ENCODE results near the gene DAD1. TPM values are rescaled to one million over a fixed set of nuclear protein-coding genes. Genes with fewer than 3 reads are reported as not detected.

The DAD1 gene
- total RNA-seq, 1 donor from 2014 or later: 236 TPM

- no peak for TF ChIP-seq CTCF (IDR thresholded peaks at IDR 0.05; ENCODE audit: insufficient read depth, low read length, severe bottlenecking)
- no peak for FAIRE-seq
Observed at GRCh38 chr14:22533739-22534359, 55.2 kb downstream of the DAD1 start.

GRCh38 chr14:22533057-22533704 lies 55.8 kb downstream of the DAD1 start:
- DNase-seq (ENCODE audit: low read depth) (no peak), FAIRE-seq (no peak)
- Histone ChIP-seq H3K27me3 (ENCODE audit: control insufficient read depth, insufficient read depth, low read length) (no peaks in the 10 kb centered on the region), H3K36me3 (ENCODE audit: control insufficient read depth, insufficient read depth, low read length) (no peaks in the 10 kb centered on the region), H3K4me3 (ENCODE audit: low read depth, low read length) (no peak overlapping the region)
- TF ChIP-seq CTCF (IDR thresholded peaks at IDR 0.05; ENCODE audit: insufficient read depth, low read length, severe bottlenecking): no peak

More at GRCh38 chr14:22533739-22534359, 55.2 kb downstream of the DAD1 start:
- no peaks in the 10 kb centered on the region for H3K36me3 ChIP-seq (ENCODE audit: control insufficient read depth, insufficient read depth, low read length)
- no peak overlapping the region for H3K4me3 ChIP-seq (ENCODE audit: low read depth, low read length)
- DNase-seq (ENCODE audit: low read depth): no peak
- H3K27me3 ChIP-seq (ENCODE audit: control insufficient read depth, insufficient read depth, low read length): no peaks in the 10 kb centered on the region

- no peak for FAIRE-seq
- no peak for TF ChIP-seq CTCF (IDR thresholded peaks at IDR 0.05; ENCODE audit: insufficient read depth, low read length, severe bottlenecking)
- Histone ChIP-seq H3K4me3 (ENCODE audit: low read depth, low read length) (no peak overlapping the region), H3K27me3 (ENCODE audit: control insufficient read depth, insufficient read depth, low read length) (no peaks in the 10 kb centered on the region), H3K36me3 (ENCODE audit: control insufficient read depth, insufficient read depth, low read length) (no peaks in the 10 kb centered on the region)
- no peak for DNase-seq (ENCODE audit: low read depth)
Observed at GRCh38 chr14:22532345-22533056, 56.5 kb downstream of the DAD1 start.

- H3K36me3 ChIP-seq (ENCODE audit: control insufficient read depth, insufficient read depth, low read length): no peaks in the 10 kb centered on the region
- FAIRE-seq: no peak
- no peak overlapping the region for H3K4me3 ChIP-seq (ENCODE audit: low read depth, low read length)
- H3K27me3 ChIP-seq (ENCODE audit: control insufficient read depth, insufficient read depth, low read length): no peaks in the 10 kb centered on the region
- no peak for TF ChIP-seq CTCF (IDR thresholded peaks at IDR 0.05; ENCODE audit: insufficient read depth, low read length, severe bottlenecking)
- DNase-seq (ENCODE audit: low read depth): no peak
Observed at GRCh38 chr14:22531451-22532344, 57.3 kb downstream of the DAD1 start.

- no peak for FAIRE-seq
- no peaks in the 10 kb centered on the region for H3K36me3 ChIP-seq (ENCODE audit: control insufficient read depth, insufficient read depth, low read length)
Observed at GRCh38 chr14:22530127-22530526, 58.9 kb downstream of the DAD1 start.

More at GRCh38 chr14:22530127-22530526, 58.9 kb downstream of the DAD1 start:
- no peak for DNase-seq (ENCODE audit: low read depth)
- Histone ChIP-seq H3K4me3 (ENCODE audit: low read depth, low read length) (no peak overlapping the region), H3K27me3 (ENCODE audit: control insufficient read depth, insufficient read depth, low read length) (no peaks in the 10 kb centered on the region)
- no peak for TF ChIP-seq CTCF (IDR thresholded peaks at IDR 0.05; ENCODE audit: insufficient read depth, low read length, severe bottlenecking)
